Measurements from ENCODE around the gene RBMX. TPM values are rescaled to one million over a fixed set of nuclear protein-coding genes. Genes with fewer than 3 reads are reported as not detected.
"Not testable (repeated sequence)": the region's sequence is repeated elsewhere in the genome, so short reads cannot be mapped to it uniquely, and the experiment has no call there.

The RBMX gene
- total RNA-seq, 1 donor from 2014 or later = 216 TPM

GRCh38 chrX:136879001-136879687 is 1.4 kb downstream of the RBMX start:
- intact Hi-C loops (cut with micrococcal nuclease) = no loop called here

- intact Hi-C loops (cut with micrococcal nuclease) = no loop called here
Observed at GRCh38 chrX:136878423-136878822, 2.1 kb downstream of the RBMX start.

GRCh38 chrX:136874114-136874513 is 6.4 kb downstream of the RBMX start:
- intact Hi-C loops (cut with micrococcal nuclease) = not testable (repeated sequence)

GRCh38 chrX:136873210-136873609 is 7.3 kb downstream of the RBMX start:
- intact Hi-C loops (cut with micrococcal nuclease) = not testable (repeated sequence)

- intact Hi-C loops (cut with micrococcal nuclease) = no loop called here
Observed at GRCh38 chrX:136872091-136872700, 8.3 kb downstream of the RBMX start.

GRCh38 chrX:136870064-136870463 is 10.5 kb downstream of the RBMX start:
- intact Hi-C loops (cut with micrococcal nuclease) = no loop called here

GRCh38 chrX:136868283-136869055 is 12.1 kb downstream of the RBMX start:
- intact Hi-C loops (cut with micrococcal nuclease) = no loop called here

GRCh38 chrX:136867518-136867917 is 13.0 kb downstream of the RBMX start:
- intact Hi-C loops (cut with micrococcal nuclease) = no loop called here

GRCh38 chrX:136867096-136867491 is 13.4 kb downstream of the RBMX start:
- intact Hi-C loops (cut with micrococcal nuclease) = no loop called here

- intact Hi-C loops (cut with micrococcal nuclease) = no loop called here
Observed at GRCh38 chrX:136866337-136867095, 14.0 kb downstream of the RBMX start.

- intact Hi-C loops (cut with micrococcal nuclease) = no loop called here
Observed at GRCh38 chrX:136865270-136866158, 15.0 kb downstream of the RBMX start.

- intact Hi-C loops (cut with micrococcal nuclease) = no loop called here
Observed at GRCh38 chrX:136863826-136864225, 16.7 kb downstream of the RBMX start.

GRCh38 chrX:136862546-136862945 is 18.0 kb downstream of the RBMX start:
- intact Hi-C loops (cut with micrococcal nuclease) = no loop called here

- intact Hi-C loops (cut with micrococcal nuclease) = no loop called here
Observed at GRCh38 chrX:136861877-136862276, 18.6 kb downstream of the RBMX start.

GRCh38 chrX:136858007-136858756 is 22.3 kb downstream of the RBMX start:
- intact Hi-C loops (cut with micrococcal nuclease) = no loop called here

- intact Hi-C loops (cut with micrococcal nuclease) = no loop called here
Observed at GRCh38 chrX:136856551-136856950, 24.0 kb downstream of the RBMX start.

GRCh38 chrX:136856050-136856449 is 24.5 kb downstream of the RBMX start:
- intact Hi-C loops (cut with micrococcal nuclease) = no loop called here

- intact Hi-C loops (cut with micrococcal nuclease) = no loop called here
Observed at GRCh38 chrX:136851526-136851925, 29.0 kb downstream of the RBMX start.

- intact Hi-C loops (cut with micrococcal nuclease) = no loop called here
Observed at GRCh38 chrX:136850441-136851175, 29.9 kb downstream of the RBMX start.

Data from T-helper 1 cell treated with Interleukin-12 subunit alpha and Interleukin-12 subunit beta and Interleukin-4 antibody, amounts not matched to agents 30 ng/mL and 1 ng/mL, for 36 hours (primary cell).